WTC11 (cell line): ENCODE data around the gene CILP2.

Source experiments
- CTCF ChIP-seq: fragments of 200-600 bp; IDR thresholded peaks from 2 replicates; pipeline ENCODE4 v1.8.0; 2022; ENCODE audit warnings: antibody characterized with exemption
- ERG ChIP-seq: fragments of 250-450 bp; sonication (Bioruptor Pico); IDR thresholded peaks from 2 replicates; pipeline ENCODE4 v1.8.0; 2021; ENCODE audit warnings: mild to moderate bottlenecking
- FOXJ3 ChIP-seq: sonication (generic); formaldehyde crosslinking; IDR thresholded peaks from 2 replicates; pipeline ENCODE4 v1.9.0; 2021; ENCODE audit warnings: missing genetic modification reagents, mild to moderate bottlenecking, borderline replicate concordance
- HMGA2 ChIP-seq: fragments of 250-450 bp; sonication (Bioruptor Pico); IDR thresholded peaks from 2 replicates; pipeline ENCODE4 v1.4.0; 2021; ENCODE audit warnings: mild to moderate bottlenecking, moderate library complexity
- KAT7 ChIP-seq: sonication (generic); formaldehyde crosslinking; IDR thresholded peaks from 2 replicates; pipeline ENCODE4 v1.8.1; 2023; ENCODE audit warnings: missing genetic modification reagents, mild to moderate bottlenecking, borderline replicate concordance
- NFE2L1 ChIP-seq: sonication (generic); formaldehyde crosslinking; IDR thresholded peaks from 2 replicates; pipeline ENCODE4 v1.8.1; 2023; ENCODE audit warnings: missing genetic modification reagents
- NR3C1 ChIP-seq: sonication (generic); formaldehyde crosslinking; conservative IDR thresholded peaks from 2 replicates; pipeline ENCODE4 v1.8.1; 2023; ENCODE audit warnings: low read depth, mild to moderate bottlenecking, missing genetic modification reagents
- PREB ChIP-seq: sonication (generic); formaldehyde crosslinking; IDR thresholded peaks from 2 replicates; pipeline ENCODE4 v1.8.1; 2022; ENCODE audit warnings: mild to moderate bottlenecking, missing genetic modification reagents, moderate library complexity, borderline replicate concordance
- SMAD4 ChIP-seq: sonication (generic); formaldehyde crosslinking; IDR thresholded peaks from 2 replicates; pipeline ENCODE4 v1.8.0; 2022; ENCODE audit warnings: mild to moderate bottlenecking, missing genetic modification reagents
- ZNF232 ChIP-seq: sonication (generic); formaldehyde crosslinking; IDR thresholded peaks from 2 replicates; pipeline ENCODE4 v1.8.0; 2022; ENCODE audit warnings: mild to moderate bottlenecking, missing genetic modification reagents

- no peak for TF ChIP-seq SMAD4
- TF ChIP-seq CTCF, result no peak
- no peak for TF ChIP-seq ZNF232 (CRISPR knock-in tag)
- no peak for TF ChIP-seq KAT7 (CRISPR knock-in tag)
- TF ChIP-seq ERG (CRISPR knock-in tag), result no peak
- no peak for TF ChIP-seq NFE2L1 (CRISPR knock-in tag)
- no peak for TF ChIP-seq HMGA2 (CRISPR knock-in tag)
- no peak for TF ChIP-seq FOXJ3 (CRISPR knock-in tag)
- TF ChIP-seq PREB (CRISPR knock-in tag), result no peak
- TF ChIP-seq NR3C1 (CRISPR knock-in tag), result no peak
Observed at GRCh38 chr19:19543640-19544039, 5.6 kb downstream of the CILP2 start.
